ENCODE results near the gene FOXN3. TPM values are rescaled to one million over a fixed set of nuclear protein-coding genes. Genes with fewer than 3 reads are reported as not detected.

FOXN3 gene
- total RNA-seq, 1 experiment from 2014 or later: 125 TPM

DNA sequence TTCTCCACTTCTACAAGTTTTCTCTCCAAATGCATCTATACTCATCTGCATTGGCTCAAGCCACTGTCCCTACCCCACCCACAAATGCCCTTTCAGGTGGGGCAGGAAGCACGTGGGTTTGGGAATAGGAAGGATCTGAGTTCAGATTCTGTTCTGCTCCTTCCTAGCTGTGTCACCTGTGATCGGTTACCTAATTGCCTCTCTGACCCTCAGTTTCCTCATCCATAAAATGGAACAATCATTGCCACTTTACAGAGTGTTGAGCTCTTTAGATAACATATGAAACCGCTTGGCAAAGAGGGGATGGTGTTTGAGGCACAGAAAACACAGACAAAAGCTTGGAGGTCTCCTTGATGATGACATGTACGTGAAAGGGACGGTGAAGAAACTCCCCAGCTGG is 34.5 kb downstream of the FOXN3 start:
- Histone ChIP-seq H3K23ac (ENCODE audit: insufficient read length, low read depth, low read length) (no peak overlapping the region), H3K23me2 (ENCODE audit: insufficient read length, low read depth, low read length, poor library complexity, severe bottlenecking) (no peaks in the 10 kb centered on the region), H3K56ac (ENCODE audit: insufficient read length, low read depth, low read length) (no peak overlapping the region), H2BK120ac (ENCODE audit: low read depth, low read length, poor library complexity, severe bottlenecking) (no peak overlapping the region), H3K79me2 (ENCODE audit: insufficient read depth, low read length) (peaks cover 70% of the 10 kb centered on the region; the same call in 1 of the 2 replicates), H3K27ac (ENCODE audit: insufficient read length, low read depth, low read length) (no peak overlapping the region), H3K4me1 (ENCODE audit: insufficient read depth, low read length) (peaks cover 2% of the 10 kb centered on the region; the same call in 1 of the 2 replicates), H3K14ac (ENCODE audit: insufficient read depth, low read length) (no peak overlapping the region), H3K4me2 (ENCODE audit: insufficient read depth, insufficient read length, low read length) (no peak overlapping the region), H3K9me3 (ENCODE audit: control insufficient read depth, low read depth, low read length) (no peaks in the 10 kb centered on the region), H3T11ph (ENCODE audit: low read length) (no peak overlapping the region), H4K5ac (ENCODE audit: insufficient read length, low read depth, low read length) (no peak overlapping the region), H4K91ac (ENCODE audit: insufficient read length, low read depth, low read length) (no peak overlapping the region), H3K4ac (ENCODE audit: low read depth, low read length) (no peak overlapping the region), H3K18ac (ENCODE audit: insufficient read length, low read depth, low read length) (no peak overlapping the region), H3K9ac (ENCODE audit: extremely low read depth, insufficient read length, low read length) (no peak overlapping the region), H2BK5ac (ENCODE audit: insufficient read length, low read length) (no peak overlapping the region), H2BK20ac (ENCODE audit: low read depth, low read length, poor library complexity, severe bottlenecking) (no peak overlapping the region), H2BK15ac (ENCODE audit: low read depth, low read length) (no peak overlapping the region), H3K79me1 (ENCODE audit: insufficient read depth, low read depth, low read length, poor library complexity, severe bottlenecking) (peaks cover 3% of the 10 kb centered on the region), H3K27me3 (ENCODE audit: insufficient read depth, low read length) (no peaks in the 10 kb centered on the region), H4K8ac (replicated peaks; ENCODE audit: insufficient read length, low read depth, low read length) (no peak overlapping the region), H4K20me1 (ENCODE audit: control insufficient read depth, insufficient read depth, insufficient read length) (no peaks in the 10 kb centered on the region), H2AFZ (ENCODE audit: low read length) (no peak overlapping the region), H2AK5ac (ENCODE audit: insufficient read length, low read length) (no peak overlapping the region), H2BK12ac (ENCODE audit: insufficient read length, low read depth, low read length) (no peak overlapping the region)
- WGBS (ENCODE audit: extremely low coverage, insufficient read length, low lambda C conversion rate): no CpG with 5 or more reads among the region's 5 CpGs
- peaks cover 25 to 56% of the 10 kb centered on the region in 2 experiments for H3K4me1 Mint-ChIP-seq
- H3K27me3 Mint-ChIP-seq (ENCODE audit: low read depth): no peaks in the 10 kb centered on the region
- DNase-seq: no peak
- peaks cover 0 to 13% of the 10 kb centered on the region in 2 experiments; a peak in 3 of 5 replicates for H3K9me3 Mint-ChIP-seq
- H3K27ac Mint-ChIP-seq: peak overlapping the region; percentile 1 to 80 (median 5); a peak in 5 of 7 replicates
- peaks cover 33 to 40% (median 39%) of the 10 kb centered on the region in 3 experiments for H3K36me3 Mint-ChIP-seq (ENCODE audit: insufficient read depth in 1 of 3, low read depth in 3 of 3)
- no peak overlapping the region; a peak in 1 of 5 replicates for H3K4me3 Mint-ChIP-seq
- TF ChIP-seq, protein P1, sequence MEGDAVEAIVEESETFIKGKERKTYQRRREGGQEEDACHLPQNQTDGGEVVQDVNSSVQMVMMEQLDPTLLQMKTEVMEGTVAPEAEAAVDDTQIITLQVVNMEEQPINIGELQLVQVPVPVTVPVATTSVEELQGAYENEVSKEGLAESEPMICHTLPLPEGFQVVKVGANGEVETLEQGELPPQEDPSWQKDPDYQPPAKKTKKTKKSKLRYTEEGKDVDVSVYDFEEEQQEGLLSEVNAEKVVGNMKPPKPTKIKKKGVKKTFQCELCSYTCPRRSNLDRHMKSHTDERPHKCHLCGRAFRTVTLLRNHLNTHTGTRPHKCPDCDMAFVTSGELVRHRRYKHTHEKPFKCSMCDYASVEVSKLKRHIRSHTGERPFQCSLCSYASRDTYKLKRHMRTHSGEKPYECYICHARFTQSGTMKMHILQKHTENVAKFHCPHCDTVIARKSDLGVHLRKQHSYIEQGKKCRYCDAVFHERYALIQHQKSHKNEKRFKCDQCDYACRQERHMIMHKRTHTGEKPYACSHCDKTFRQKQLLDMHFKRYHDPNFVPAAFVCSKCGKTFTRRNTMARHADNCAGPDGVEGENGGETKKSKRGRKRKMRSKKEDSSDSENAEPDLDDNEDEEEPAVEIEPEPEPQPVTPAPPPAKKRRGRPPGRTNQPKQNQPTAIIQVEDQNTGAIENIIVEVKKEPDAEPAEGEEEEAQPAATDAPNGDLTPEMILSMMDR (conservative IDR thresholded peaks at IDR 0.05): no peak
